ENCODE measurements around the gene VPS13D.
"Not testable (repeated sequence)": the region's sequence is repeated elsewhere in the genome, so short reads cannot be mapped to it uniquely, and the experiment has no call there.

VPS13D gene

DNA sequence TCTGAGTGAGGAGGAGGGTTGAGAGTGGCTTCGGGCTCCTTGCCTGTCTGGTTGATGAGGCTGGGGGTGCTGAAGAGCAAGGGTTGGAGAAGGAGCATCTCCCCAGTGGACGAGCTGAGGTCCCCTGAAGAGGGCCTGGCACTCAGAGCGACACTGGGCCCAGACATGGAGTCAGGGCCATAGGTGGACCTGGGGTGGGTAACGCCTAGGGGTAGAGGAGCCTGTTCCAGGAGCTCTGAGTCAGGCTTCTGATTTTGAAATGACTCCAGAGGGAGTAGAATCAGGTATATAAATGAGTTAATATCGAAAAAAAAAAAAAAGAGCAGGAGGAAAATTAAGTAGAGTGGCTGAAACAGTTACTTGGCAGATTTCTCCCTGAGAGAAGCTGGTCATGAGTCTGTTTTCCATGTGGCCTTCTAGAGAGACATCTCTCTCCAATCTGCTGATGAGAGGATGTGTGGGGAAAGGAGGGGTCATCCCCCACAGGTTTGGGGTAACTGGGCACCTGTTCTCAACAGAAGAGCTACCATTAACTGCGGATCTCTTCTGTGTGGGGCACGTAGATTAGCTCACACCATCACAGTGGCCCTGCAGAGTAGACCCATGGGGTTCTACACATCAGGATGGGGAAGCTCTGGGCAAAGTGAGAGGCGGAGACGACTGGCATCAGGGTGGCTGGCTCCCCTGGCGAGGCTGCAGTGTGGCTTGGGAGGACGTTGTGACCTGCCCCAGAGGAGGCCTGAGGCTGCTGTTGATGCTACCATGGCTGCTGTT lies 272.7 kb downstream of the VPS13D start:
- no peak for FAIRE-seq
- no peak for DNase-seq (ENCODE audit: insufficient read length, low spot score)

DNA sequence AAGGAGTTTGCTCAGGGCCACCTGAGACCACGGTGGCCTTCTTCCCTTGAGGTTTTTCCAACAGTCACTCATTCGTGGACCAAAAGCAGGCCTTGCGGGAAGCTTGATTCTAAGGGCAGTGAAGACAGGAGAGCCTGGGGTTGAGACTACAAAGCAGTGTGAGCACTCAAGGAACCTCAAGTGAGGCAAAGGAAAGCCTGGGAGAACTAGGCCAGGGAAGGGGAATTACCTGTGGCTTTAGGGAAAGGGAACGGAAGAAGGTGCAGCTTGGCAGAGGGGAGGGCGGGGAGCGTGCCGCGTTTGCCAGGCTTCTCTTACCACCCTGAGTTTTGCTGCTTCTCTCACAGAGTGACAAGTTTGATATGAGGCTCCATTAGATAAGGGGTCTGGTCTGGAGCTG lies 273.9 kb downstream of the VPS13D start:
- DNase-seq (ENCODE audit: insufficient read length, low spot score) (no peak), FAIRE-seq (no peak)

DNA sequence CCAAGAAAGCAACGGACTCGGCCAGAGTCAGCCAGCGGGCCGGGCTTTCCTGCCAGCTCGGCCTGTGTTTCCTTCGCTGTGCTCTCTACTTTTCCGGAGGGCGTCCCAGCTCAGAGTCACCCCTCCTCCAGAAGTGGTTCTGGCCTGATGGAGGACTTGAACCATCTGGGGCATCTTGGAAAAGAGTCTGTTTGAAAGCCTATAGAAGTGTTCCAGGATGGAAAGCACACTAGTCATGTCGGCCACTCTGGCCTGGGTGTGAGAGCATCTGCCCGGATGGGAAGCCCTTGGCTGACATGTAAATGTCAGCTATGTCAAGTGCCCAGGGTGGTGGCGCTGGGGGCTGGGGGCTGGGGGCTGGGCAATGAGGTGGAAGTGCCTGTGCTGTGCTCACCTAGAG lies 274.8 kb downstream of the VPS13D start:
- DNase-seq (ENCODE audit: insufficient read length, low spot score): no peak
- FAIRE-seq: no peak

DNA sequence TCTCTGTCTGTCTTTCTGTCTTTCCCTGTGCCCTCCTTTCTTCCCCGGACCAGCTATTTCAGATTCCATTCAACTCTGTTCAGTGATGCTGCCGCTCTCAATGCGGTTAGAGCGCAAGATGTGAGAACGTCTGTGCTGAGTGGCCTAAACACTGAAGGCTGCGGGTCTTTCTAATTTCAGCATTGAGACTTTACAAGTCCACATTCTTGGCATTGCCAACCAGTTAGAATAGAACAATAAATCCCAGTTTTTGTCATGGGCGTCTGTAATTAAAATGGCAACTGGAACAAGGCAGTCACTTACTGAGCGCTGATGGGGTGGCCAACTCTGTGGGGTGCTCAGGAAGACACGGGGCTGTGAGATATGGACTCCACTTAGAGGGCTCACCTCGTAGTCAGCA lies 275.4 kb downstream of the VPS13D start:
- no peak for DNase-seq (ENCODE audit: insufficient read length, low spot score)
- FAIRE-seq: no peak

DNA sequence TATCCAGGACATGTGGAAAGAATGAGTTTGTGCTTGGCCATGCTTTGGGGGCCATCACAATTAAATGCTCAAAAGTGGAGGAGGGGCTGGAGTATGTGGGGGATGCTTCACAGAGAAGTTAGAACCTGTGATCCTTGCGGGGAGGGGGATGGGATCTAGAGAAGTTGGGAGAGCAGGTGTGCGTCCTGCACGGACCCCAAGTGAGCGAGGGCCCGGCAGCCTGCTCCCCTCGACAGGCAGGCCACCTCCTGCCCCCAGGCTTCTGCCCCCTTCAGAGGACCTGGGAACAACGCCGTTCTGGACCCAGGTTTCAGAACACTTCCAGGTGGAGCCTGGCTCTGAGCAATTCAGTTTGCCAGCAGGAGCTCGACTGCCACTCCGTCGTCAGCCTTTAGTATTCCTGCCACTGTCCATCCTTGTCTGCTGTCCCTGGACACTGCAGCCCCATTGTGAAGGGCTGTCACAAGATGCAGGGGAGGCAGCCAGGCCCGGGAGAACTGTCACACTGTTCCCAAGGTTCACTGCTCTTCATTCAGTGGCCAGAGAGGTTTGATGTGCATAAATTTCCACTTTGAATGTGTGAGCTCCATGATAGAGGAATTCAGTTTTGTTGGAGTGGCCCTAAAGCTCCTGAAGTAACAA lies 275.9 kb downstream of the VPS13D start:
- no peak for FAIRE-seq
- no peak for DNase-seq (ENCODE audit: insufficient read length, low spot score)

DNA sequence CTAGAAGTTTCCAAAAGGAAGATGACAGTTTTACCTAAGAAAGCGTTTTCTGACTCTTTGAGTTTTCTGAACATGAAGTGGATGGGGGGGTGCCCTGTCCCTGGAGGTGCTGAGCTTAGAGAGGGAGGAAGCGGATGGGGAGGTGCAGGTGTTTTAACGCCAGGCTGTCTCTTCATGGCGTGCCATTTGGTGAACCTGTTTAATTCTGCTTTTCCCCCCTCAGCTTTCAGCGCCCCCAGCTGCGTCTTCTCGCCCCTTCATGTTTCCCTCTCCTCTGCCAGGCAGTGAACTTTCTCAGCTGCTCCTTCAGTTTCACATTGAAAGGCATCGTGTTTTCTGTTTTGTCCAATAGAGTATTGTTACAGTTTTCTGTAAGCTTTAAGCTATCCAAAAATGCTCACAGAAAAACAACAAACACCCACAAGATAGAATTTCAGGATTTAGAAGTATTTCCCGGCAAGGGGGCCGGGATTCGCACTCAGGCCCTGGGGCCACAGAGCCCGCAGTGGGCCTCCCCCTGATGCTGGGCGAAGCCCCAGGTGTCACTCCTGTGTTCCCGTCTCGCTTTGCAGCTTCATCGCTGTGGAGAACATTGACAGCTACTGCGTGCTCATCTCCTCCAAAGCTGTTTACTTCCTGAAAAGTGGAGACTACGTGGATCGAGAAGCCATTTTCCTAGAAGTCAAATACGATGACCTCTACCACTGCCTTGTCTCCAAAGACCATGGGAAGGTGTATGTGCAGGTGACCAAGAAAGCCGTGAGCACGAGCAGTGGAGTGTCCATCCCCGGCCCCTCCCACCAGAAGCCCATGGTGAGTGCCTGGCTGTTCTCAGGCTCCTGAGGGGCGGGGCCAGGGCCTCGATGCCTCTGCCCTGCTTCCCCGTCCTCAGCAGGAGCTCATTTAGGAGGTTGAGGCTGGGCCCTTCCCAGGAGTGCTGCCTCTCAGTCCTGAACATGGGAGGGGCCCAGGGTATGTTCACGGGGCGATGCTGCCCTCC lies 276.8 kb downstream of the VPS13D start:
- DNase-seq (ENCODE audit: insufficient read length, low spot score) (no peak), FAIRE-seq (no peak)

DNA sequence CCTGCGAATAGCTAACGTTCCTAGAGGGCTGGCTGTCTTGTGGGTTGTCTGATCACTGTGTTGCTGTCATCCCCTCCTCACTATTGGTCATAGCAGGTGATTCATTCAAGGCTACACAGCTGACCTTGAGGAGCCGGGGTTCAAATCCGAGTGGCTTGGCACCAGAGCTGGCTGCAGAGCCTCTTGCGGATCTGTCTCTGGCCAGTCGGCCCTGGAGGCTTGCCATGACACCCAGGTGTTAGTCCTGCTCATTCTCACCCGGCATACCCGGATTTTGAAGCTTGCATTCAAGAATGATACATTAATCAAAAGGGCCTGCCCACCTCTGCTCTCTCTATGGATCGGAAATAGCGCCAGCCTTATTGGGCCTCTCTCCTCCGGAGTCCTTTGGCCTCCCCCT lies 277.8 kb downstream of the VPS13D start:
- FAIRE-seq: no peak
- no peak for DNase-seq (ENCODE audit: insufficient read length, low spot score)

DNA sequence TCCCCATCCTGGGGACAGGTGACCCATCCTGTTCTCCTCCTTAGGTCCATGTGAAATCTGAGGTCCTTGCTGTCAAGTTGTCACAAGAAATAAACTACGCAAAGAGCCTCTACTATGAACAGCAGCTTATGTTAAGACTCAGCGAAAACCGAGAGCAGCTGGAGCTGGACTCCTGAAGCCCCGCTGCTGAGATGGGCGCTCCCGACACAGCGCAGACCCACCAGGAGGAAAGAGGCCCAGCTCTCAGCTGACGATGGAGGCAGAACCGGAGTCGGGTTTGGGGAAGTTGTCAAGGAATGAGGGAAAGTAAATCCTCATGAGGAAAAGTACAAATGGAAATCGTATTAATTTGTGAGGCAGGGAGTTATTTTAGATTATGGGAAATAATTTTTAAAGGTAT lies 279.0 kb downstream of the VPS13D start:
- FAIRE-seq (no peak), DNase-seq (ENCODE audit: insufficient read length, low spot score) (no peak)

DNA sequence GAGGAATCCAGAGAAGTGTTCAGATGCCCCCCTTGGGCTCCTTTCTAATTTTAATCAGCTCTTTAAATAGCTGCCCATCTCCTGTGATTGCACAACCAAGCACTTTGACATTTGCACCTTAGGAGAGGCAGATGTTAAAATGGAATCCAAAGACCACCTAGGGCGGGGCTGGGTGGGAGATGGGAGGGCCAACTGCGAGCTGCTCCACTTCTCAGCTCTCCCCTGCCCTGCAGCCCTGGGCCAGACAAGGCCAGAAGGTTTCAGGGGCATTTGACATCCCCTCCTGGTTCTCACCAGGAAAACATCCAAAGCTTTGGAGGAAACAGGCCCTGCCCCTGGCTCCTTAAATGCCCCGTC lies 281.3 kb downstream of the VPS13D start:
- FAIRE-seq (no peak), DNase-seq (ENCODE audit: insufficient read length, low spot score) (no peak)

DNA sequence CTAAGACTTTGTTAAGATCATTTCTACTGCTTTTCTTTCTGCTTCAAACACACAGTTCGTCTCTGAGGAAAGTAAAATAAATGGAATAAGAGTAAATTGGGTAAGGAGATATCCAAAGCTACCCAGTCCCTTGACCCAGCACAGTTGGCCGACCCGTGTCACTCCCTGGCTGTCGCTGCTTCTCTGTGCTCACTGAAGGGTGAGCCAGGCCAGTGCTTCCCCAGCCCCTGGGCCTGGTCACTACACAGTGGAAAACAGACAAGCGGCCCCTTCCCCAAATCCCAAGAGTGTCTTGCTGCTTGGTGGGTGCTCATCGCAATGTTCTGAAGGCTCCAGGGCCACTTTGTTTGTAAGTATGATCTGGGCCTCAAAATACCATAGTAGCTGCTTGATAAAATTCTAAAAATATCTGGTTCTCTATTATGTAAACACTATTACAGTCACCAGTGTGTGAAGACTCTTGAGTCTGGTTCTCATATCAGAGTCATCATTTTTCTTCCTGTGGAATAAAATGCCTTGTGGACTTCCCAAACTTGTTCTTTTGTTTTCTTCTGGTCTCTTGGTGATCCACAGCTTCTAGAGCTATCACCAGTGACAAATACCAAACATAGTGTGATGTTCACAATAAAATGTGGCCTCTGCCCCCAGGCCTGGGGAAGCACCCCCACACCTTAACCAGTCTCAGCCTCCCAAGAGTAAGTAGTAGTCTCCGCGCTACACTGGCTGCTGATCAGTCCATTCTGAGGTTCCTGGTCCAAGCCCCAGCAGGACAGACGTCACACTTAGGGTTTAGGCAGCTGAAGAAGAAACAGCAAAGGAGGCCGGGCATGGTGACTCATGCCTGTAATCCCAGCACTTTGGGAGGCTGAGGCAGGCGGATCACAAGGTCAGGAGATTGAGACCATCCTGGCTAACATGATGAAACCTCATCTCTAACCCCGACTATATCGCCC lies 282.0 kb downstream of the VPS13D start:
- no peak for FAIRE-seq
- DNase-seq (ENCODE audit: insufficient read length, low spot score): no peak

DNA sequence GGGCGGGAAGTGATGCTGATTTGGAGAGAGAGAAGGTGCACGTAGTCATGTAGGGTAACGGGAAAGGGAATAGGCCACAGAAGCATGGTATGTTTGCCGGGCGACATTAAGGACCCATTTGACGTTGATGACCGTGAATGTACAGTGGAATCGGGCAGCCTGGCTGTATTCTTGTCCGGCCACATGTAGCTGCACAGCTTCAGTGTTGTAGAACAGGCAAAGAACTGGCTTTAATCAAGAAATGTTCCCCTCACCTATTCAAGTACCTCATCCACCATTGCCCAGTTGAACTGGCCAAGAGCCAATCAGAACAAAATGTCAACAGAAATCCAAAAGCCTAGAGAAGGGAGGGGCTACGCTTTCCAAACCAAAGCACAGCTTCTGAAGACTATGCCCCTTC lies 283.4 kb downstream of the VPS13D start:
- DNase-seq (ENCODE audit: insufficient read length, low spot score) (no peak), FAIRE-seq (no peak)

DNA sequence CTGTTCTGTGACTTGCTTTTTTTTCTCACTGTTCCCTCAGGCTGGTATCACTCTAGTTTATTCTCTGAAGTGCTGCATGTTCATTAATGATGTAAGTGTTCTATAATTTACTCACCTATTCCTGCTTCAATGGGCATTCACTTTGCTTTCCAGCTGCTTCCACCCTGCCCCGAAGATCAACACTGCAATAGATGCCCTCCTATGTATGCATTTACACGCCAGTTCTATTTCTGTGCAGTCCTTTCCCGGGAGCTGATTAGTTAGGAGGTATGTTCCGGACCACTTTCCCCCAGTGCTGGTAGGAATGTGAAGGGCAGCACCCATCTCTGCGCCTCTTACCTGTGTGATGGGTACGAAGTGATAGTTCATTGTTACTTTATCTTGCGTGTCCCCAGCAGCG lies 284.8 kb downstream of the VPS13D start:
- FAIRE-seq (no peak), DNase-seq (ENCODE audit: insufficient read length, low spot score) (no peak)

DNA sequence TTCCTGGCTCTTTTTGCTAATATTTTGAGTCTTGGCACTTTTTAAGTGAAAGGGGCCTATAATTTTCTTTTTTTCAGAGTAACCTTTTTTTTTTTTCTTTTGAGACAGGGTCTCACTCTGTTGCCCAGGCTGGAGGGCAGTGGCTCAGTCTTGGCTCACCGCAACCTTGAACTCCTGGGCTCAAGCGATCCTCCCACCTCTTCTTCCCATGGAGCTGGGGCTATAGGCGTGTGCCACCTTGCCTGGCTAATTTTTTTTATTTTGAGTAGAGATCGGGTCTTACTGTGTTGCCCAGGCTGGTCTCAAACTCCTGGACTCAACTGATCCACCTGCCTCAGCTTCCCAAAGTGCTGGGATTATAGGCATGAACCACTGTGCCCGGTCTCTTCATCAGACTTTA lies 285.4 kb downstream of the VPS13D start:
- DNase-seq (ENCODE audit: insufficient read length, low spot score) (no peak), FAIRE-seq (no peak)

DNA sequence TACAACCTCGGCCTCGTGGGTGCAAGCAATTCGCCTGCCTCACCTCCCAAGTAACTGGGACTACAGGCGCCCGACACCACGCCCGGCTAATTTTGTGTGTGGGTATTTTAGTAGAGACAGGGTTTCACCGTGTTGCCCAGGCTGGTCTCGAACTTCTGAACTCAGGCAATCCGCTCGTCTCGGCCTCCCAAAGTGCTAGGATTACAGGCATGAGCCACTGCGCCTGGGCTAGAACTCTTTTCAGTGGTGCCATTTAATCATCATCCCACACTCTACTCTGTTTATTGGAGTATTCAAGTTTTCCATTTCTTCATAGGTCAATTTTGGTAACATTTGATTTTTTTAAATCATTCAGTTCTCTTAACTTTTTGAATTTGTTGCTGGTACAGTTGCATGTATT lies 286.9 kb downstream of the VPS13D start:
- FAIRE-seq (no peak), DNase-seq (ENCODE audit: insufficient read length, low spot score) (no peak)

DNA sequence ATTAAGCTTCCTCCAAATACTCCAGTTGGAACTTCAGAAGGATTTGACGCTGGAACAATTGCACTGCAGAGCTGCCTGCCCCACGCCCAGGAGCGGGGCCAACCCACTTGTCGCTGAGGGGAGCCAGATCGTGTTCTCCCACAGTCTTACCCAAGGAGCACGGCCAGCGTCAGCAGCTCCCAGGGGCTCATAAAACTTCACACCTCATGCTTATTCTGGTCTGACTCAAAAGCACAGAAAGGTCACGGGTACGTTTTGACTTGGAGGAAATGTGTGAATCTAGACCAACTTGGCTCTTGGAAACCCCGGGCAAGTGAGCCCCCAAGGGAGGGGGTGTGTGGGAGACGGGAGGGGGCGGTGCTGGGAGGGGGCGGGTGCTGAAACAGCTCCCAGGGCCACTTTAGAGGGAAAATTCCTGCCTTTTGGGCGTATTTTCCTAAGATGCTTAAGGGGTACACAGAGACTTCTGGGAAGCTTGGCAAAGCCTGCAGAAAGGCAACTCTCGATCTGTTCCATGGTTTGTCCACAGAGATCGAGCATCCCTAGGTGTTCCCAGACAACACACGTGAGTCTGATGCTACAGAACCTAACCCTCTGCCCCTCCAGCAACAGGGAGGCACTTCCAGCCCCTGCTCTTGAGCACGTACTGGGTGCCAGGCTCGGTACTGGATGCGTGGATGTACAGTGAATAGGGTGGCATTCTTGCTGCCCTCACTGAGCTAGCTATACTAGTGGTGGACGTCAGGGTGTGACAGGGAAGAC lies 289.3 kb downstream of the VPS13D start:
- FAIRE-seq: no peak
- DNase-seq (ENCODE audit: insufficient read length, low spot score): no peak

DNA sequence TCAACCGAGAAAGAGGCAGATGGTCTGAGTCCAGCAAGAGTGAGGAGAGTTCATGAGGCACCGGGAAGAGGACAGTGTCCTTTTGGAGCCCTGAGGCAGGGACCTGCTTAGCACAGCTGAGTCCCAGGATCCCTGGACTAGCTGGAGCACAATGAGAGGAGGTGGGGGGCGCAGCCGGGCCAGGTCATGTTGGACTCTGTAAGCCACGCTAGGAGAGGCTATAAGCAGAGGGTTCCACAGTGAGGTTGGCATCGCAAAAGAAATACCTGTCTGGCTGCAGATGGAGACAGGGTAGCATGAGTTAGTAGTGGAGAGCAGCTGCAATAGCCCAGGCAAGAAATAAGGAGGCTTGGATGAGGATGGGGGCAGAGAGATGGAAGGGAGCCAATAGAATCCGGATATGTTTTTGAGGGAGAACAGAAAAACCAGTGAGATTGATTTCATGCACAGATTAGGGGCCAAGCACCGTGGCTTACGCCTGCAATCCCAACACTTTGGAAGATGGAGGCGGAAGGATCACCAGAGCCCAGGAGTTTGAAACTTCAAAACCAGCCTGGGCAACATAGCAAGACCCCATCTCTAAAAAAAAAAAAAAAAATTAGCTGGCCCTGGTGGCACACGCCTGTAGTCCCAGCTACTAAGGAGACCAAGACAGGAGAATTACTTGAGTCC lies 290.0 kb downstream of the VPS13D start:
- DNase-seq (ENCODE audit: insufficient read length, low spot score) (no peak), FAIRE-seq (no peak)

DNA sequence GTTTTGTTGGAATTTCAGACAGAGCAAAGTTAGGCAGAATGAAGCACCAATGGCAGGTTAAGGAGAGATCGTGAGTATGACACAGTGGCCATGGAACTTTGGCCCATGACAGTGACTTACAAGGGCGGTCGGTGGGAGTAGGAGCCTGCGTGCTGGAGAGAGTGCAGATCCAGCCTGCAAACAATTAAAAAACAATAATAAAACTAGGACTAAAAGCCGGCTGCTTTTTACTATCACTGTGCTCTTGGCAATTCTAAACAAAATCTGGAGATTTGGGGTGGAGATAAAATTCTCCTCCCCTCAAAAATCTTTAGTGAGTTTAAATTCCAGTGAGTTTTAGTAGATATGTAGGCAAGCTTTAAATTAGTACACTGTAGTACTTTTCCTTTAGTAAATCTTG lies 291.3 kb downstream of the VPS13D start:
- DNase-seq (ENCODE audit: insufficient read length, low spot score): no peak
- no peak for FAIRE-seq

DNA sequence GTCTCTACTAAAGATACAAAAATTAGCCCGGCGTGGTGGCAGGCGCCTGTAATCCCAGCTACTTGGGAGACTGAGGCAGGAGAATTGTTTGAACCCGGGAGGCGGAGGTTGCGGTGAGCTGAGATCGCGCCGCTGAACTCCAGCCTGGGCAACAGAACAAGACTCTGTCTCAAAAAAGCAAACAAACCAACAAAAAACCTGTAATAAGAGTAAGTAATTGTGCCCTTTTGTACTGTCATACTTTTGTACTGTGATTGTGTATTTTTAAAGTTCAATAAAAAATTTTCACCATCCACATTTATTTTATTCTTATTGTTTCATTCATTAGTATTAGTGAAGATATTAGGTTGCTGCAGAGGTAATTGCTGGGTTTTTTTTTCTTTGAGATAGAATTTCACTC lies 292.9 kb downstream of the VPS13D start:
- FAIRE-seq: not testable (repeated sequence)

DNA sequence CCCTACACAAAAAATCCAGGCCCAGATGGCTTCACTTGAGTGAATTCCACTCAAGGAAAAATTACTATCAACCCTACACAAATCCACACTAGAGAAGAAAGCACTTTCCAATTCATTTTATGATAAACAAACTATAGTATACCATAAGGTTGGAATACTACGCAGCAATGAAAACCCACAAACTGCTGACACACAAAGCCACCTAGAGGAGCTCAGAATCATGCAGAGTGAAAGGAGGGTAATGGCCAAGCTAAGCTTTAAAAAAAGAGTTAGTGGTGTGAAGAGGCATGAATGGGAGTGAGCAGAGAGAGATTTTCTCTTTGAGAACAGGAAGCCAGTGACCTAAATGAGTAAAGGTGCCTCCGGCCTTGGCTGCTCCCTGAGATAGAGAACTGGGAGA lies 294.4 kb downstream of the VPS13D start:
- no peak for FAIRE-seq
- DNase-seq (ENCODE audit: insufficient read length, low spot score): no peak

More for the DNA sequence above, 292.9 kb downstream of the VPS13D start:
- DNase-seq (ENCODE audit: insufficient read length, low spot score): not testable (repeated sequence)

Measured in HTR-8/SVneo (cell line).